WTC11 (cell line): ENCODE data around the gene MMP11. TPM values are rescaled to one million over a fixed set of nuclear protein-coding genes. Genes with fewer than 3 reads are reported as not detected.

ENCODE experiments used
- ATAC-seq: fragments of 200-7000 bp; cut with Tn5 transposase; 2 replicates; pipeline ENCODE4 v1.10.0; 2021; ENCODE audit warnings: mild to moderate bottlenecking, moderate library complexity
- CTCF ChIA-PET: fragments of 300-600 bp; sonication (Branson Sonifier 250); formaldehyde crosslinking; loops from one replicate; lab custom pipeline; 2021; ENCODE audit warnings: antibody characterized with exemption; lab: Charles Lee
- POLR2A ChIA-PET: fragments of 350-600 bp; sonication (Branson Sonifier 250); formaldehyde crosslinking; loops from one replicate; lab custom pipeline; 2021; ENCODE audit warnings: antibody characterized with exemption; lab: Charles Lee
- DNase-seq: peaks from one replicate; pipeline ENCODE4 v3.0.0; 2021; ENCODE audit warnings: low spot score
- H3K27ac Mint-ChIP-seq: 2 replicates; pipeline ENCODE4 v1.8.0; 2021; ENCODE audit warnings: mixed read lengths
- H3K27me3 Mint-ChIP-seq: 2 replicates; pipeline ENCODE4 v1.8.0; 2021; ENCODE audit warnings: low read depth, mild to moderate bottlenecking, moderate library complexity, mixed read lengths
- H3K36me3 Mint-ChIP-seq: 2 replicates; pipeline ENCODE4 v1.8.0; 2021; ENCODE audit warnings: mixed read lengths
- H3K4me1 Mint-ChIP-seq: 2 replicates; pipeline ENCODE4 v1.8.0; 2022; ENCODE audit warnings: mixed read lengths
- H3K4me3 Mint-ChIP-seq: 2 replicates; pipeline ENCODE4 v1.8.0; 2021; ENCODE audit warnings: mild to moderate bottlenecking, moderate library complexity, mixed read lengths
- H3K9me3 Mint-ChIP-seq: 2 replicates; pipeline ENCODE4 v1.8.0; 2021; ENCODE audit warnings: mixed read lengths
- CREM ChIP-seq: sonication (generic); formaldehyde crosslinking; IDR thresholded peaks from 2 replicates; pipeline ENCODE4 v1.8.1; 2022; ENCODE audit warnings: mild to moderate bottlenecking, missing genetic modification reagents, moderate library complexity
- FOXK1 ChIP-seq: sonication (generic); formaldehyde crosslinking; IDR thresholded peaks from 2 replicates; pipeline ENCODE4 v1.8.0; 2022; ENCODE audit warnings: mild to moderate bottlenecking, moderate library complexity, missing genetic modification reagents
- GABPB1 ChIP-seq: sonication (generic); formaldehyde crosslinking; IDR thresholded peaks from 2 replicates; pipeline ENCODE4 v1.8.1; 2023; ENCODE audit warnings: mild to moderate bottlenecking, missing genetic modification reagents
- GRHL2 ChIP-seq: fragments of 250-450 bp; sonication (Bioruptor Pico); IDR thresholded peaks from 2 replicates; pipeline ENCODE4 v1.8.0; 2022; ENCODE audit warnings: mild to moderate bottlenecking, moderate library complexity; ENCODE audit not compliant: insufficient replicate concordance, severe bottlenecking
- MXD4 ChIP-seq: fragments of 250-450 bp; sonication (Bioruptor Pico); IDR thresholded peaks from 2 replicates; pipeline ENCODE4 v1.8.0; 2021; ENCODE audit warnings: mild to moderate bottlenecking, moderate library complexity, borderline replicate concordance
- NFATC4 ChIP-seq: fragments of 250-450 bp; sonication (Bioruptor Pico); IDR thresholded peaks from 2 replicates; pipeline ENCODE4 v1.9.0; 2021; ENCODE audit warnings: mild to moderate bottlenecking
- NFE2L1 ChIP-seq: sonication (generic); formaldehyde crosslinking; IDR thresholded peaks from 2 replicates; pipeline ENCODE4 v1.8.1; 2023; ENCODE audit warnings: missing genetic modification reagents
- NFYB ChIP-seq: sonication (generic); formaldehyde crosslinking; conservative IDR thresholded peaks from 2 replicates; pipeline ENCODE4 v1.8.0; 2022; ENCODE audit warnings: low read depth, missing genetic modification reagents
- PRDM15 ChIP-seq: sonication (generic); formaldehyde crosslinking; IDR thresholded peaks from 2 replicates; pipeline ENCODE4 v1.8.0; 2022; ENCODE audit warnings: missing genetic modification reagents
- SMAD3 ChIP-seq: sonication (generic); formaldehyde crosslinking; IDR thresholded peaks from 2 replicates; pipeline ENCODE4 v1.8.0; 2022; ENCODE audit warnings: missing genetic modification reagents, mild to moderate bottlenecking, borderline replicate concordance
- TEAD4 ChIP-seq: sonication (generic); formaldehyde crosslinking; IDR thresholded peaks from 2 replicates; pipeline ENCODE4 v1.8.0; 2022; ENCODE audit warnings: mild to moderate bottlenecking, missing genetic modification reagents
- ZNF219 ChIP-seq: sonication (generic); formaldehyde crosslinking; IDR thresholded peaks from 2 replicates; pipeline ENCODE4 v1.8.0; 2023; ENCODE audit warnings: missing genetic modification reagents, mild to moderate bottlenecking, borderline replicate concordance
- ZNF416 ChIP-seq: fragments of 250-450 bp; sonication (Bioruptor Pico); IDR thresholded peaks from 2 replicates; pipeline ENCODE4 v1.9.0; 2021; ENCODE audit warnings: mild to moderate bottlenecking, inconsistent platforms
- total RNA-seq: library from RNA; stranded (reverse); gene quantifications from 3 replicates; pipeline ENCODE4 v1.2.3, GENCODE V29; 2021
- TF ChIP-seq, protein P1 (sequence below): fragments of 250-450 bp; sonication (Bioruptor Pico); IDR thresholded peaks from 2 replicates; pipeline ENCODE4 v1.9.0; 2021; ENCODE audit warnings: mild to moderate bottlenecking, borderline replicate concordance
- TF ChIP-seq, protein P2 (sequence below): sonication (generic); formaldehyde crosslinking; IDR thresholded peaks from 2 replicates; pipeline ENCODE4 v1.8.1; 2023; ENCODE audit warnings: mild to moderate bottlenecking, missing genetic modification reagents
- TF ChIP-seq, protein P3 (sequence below): sonication (generic); formaldehyde crosslinking; IDR thresholded peaks from 2 replicates; pipeline ENCODE4 v1.8.1; 2023; ENCODE audit warnings: mild to moderate bottlenecking, missing genetic modification reagents
- TF ChIP-seq, protein P4 (sequence below): sonication (generic); formaldehyde crosslinking; IDR thresholded peaks from 2 replicates; pipeline ENCODE4 v1.8.1; 2022; ENCODE audit warnings: missing genetic modification reagents, borderline replicate concordance

MMP11 gene
- total RNA-seq, 1 experiment from 2014 or later, result 16.5 TPM

- no peaks in the 10 kb centered on the region for H3K9me3 Mint-ChIP-seq
- H3K4me3 Mint-ChIP-seq, result no peak overlapping the region
- POLR2A ChIA-PET, result no interaction called here
- no peaks in the 10 kb centered on the region for H3K36me3 Mint-ChIP-seq
- CTCF ChIA-PET, result interaction anchor here (1.0 kb wide), 1 partner anchor 15 kb away, joined by 3 read pairs; the partner anchor contains the start of gene CHCHD10
- TF ChIP-seq PRDM15 (CRISPR knock-in tag) (no peak), MXD4 (no peak), TEAD4 (CRISPR knock-in tag) (no peak), ZNF219 (no peak), GRHL2 (CRISPR knock-in tag) (no peak), NFE2L1 (CRISPR knock-in tag) (no peak), GABPB1 (CRISPR knock-in tag) (no peak), CREM (no peak), FOXK1 (CRISPR knock-in tag) (no peak), NFYB (CRISPR knock-in tag) (no peak), NFATC4 (CRISPR knock-in tag) (no peak), ZNF416 (CRISPR knock-in tag) (no peak), SMAD3 (CRISPR knock-in tag) (no peak)
- TF ChIP-seq, protein P1, sequence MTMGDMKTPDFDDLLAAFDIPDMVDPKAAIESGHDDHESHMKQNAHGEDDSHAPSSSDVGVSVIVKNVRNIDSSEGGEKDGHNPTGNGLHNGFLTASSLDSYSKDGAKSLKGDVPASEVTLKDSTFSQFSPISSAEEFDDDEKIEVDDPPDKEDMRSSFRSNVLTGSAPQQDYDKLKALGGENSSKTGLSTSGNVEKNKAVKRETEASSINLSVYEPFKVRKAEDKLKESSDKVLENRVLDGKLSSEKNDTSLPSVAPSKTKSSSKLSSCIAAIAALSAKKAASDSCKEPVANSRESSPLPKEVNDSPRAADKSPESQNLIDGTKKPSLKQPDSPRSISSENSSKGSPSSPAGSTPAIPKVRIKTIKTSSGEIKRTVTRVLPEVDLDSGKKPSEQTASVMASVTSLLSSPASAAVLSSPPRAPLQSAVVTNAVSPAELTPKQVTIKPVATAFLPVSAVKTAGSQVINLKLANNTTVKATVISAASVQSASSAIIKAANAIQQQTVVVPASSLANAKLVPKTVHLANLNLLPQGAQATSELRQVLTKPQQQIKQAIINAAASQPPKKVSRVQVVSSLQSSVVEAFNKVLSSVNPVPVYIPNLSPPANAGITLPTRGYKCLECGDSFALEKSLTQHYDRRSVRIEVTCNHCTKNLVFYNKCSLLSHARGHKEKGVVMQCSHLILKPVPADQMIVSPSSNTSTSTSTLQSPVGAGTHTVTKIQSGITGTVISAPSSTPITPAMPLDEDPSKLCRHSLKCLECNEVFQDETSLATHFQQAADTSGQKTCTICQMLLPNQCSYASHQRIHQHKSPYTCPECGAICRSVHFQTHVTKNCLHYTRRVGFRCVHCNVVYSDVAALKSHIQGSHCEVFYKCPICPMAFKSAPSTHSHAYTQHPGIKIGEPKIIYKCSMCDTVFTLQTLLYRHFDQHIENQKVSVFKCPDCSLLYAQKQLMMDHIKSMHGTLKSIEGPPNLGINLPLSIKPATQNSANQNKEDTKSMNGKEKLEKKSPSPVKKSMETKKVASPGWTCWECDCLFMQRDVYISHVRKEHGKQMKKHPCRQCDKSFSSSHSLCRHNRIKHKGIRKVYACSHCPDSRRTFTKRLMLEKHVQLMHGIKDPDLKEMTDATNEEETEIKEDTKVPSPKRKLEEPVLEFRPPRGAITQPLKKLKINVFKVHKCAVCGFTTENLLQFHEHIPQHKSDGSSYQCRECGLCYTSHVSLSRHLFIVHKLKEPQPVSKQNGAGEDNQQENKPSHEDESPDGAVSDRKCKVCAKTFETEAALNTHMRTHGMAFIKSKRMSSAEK, result no peak
- TF ChIP-seq, protein P2, sequence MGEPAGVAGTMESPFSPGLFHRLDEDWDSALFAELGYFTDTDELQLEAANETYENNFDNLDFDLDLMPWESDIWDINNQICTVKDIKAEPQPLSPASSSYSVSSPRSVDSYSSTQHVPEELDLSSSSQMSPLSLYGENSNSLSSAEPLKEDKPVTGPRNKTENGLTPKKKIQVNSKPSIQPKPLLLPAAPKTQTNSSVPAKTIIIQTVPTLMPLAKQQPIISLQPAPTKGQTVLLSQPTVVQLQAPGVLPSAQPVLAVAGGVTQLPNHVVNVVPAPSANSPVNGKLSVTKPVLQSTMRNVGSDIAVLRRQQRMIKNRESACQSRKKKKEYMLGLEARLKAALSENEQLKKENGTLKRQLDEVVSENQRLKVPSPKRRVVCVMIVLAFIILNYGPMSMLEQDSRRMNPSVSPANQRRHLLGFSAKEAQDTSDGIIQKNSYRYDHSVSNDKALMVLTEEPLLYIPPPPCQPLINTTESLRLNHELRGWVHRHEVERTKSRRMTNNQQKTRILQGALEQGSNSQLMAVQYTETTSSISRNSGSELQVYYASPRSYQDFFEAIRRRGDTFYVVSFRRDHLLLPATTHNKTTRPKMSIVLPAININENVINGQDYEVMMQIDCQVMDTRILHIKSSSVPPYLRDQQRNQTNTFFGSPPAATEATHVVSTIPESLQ (CRISPR knock-in tag), result no peak
- TF ChIP-seq, protein P3, sequence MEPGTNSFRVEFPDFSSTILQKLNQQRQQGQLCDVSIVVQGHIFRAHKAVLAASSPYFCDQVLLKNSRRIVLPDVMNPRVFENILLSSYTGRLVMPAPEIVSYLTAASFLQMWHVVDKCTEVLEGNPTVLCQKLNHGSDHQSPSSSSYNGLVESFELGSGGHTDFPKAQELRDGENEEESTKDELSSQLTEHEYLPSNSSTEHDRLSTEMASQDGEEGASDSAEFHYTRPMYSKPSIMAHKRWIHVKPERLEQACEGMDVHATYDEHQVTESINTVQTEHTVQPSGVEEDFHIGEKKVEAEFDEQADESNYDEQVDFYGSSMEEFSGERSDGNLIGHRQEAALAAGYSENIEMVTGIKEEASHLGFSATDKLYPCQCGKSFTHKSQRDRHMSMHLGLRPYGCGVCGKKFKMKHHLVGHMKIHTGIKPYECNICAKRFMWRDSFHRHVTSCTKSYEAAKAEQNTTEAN (CRISPR knock-in tag), result no peak
- TF ChIP-seq, protein P4, sequence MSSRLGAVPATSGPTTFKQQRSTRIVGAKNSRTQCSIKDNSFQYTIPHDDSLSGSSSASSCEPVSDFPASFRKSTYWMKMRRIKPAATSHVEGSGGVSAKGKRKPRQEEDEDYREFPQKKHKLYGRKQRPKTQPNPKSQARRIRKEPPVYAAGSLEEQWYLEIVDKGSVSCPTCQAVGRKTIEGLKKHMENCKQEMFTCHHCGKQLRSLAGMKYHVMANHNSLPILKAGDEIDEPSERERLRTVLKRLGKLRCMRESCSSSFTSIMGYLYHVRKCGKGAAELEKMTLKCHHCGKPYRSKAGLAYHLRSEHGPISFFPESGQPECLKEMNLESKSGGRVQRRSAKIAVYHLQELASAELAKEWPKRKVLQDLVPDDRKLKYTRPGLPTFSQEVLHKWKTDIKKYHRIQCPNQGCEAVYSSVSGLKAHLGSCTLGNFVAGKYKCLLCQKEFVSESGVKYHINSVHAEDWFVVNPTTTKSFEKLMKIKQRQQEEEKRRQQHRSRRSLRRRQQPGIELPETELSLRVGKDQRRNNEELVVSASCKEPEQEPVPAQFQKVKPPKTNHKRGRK, result no peak
- TF ChIP-seq, all 79 proteins: peak for 0
- peaks cover 10% of the 10 kb centered on the region; the same call in 1 of the 2 replicates for H3K4me1 Mint-ChIP-seq
- DNase-seq, result no peak
- ATAC-seq, result no peak
- no peak overlapping the region for H3K27ac Mint-ChIP-seq
- H3K27me3 Mint-ChIP-seq, result no peaks in the 10 kb centered on the region; the same call in 1 of the 2 replicates
These were observed 10.1 kb downstream of the MMP11 start for GRCh38 chr22:23782703-23783102.
